ENCODE measurements around the gene RNF38.

DNA sequence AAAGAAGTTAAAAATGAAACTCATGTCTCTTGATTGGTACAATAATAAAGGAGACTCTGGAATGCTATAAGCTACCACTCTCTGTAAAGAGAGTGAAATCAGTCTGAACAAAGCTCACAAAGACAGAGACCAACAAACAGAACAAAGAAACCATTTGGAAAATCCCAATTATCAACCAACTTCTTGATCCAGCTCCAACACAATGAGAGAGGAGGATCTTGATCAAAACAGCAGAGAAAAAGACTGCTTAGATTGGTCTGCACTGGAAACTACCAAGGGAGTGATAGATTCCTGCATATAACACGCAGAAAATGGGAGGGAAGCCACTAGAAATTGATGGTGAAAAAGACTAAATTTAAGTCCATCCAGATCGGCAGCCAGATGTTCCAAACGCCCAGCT is 23.1 kb upstream of the RNF38 start:
- TF ChIP-seq, protein P1, sequence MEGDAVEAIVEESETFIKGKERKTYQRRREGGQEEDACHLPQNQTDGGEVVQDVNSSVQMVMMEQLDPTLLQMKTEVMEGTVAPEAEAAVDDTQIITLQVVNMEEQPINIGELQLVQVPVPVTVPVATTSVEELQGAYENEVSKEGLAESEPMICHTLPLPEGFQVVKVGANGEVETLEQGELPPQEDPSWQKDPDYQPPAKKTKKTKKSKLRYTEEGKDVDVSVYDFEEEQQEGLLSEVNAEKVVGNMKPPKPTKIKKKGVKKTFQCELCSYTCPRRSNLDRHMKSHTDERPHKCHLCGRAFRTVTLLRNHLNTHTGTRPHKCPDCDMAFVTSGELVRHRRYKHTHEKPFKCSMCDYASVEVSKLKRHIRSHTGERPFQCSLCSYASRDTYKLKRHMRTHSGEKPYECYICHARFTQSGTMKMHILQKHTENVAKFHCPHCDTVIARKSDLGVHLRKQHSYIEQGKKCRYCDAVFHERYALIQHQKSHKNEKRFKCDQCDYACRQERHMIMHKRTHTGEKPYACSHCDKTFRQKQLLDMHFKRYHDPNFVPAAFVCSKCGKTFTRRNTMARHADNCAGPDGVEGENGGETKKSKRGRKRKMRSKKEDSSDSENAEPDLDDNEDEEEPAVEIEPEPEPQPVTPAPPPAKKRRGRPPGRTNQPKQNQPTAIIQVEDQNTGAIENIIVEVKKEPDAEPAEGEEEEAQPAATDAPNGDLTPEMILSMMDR (conservative IDR thresholded peaks at IDR 0.05; ENCODE audit: low read length): no peak
- TF ChIP-seq EZH2phosphoT487 (IDR thresholded peaks at IDR 0.05; ENCODE audit: borderline replicate concordance, low read depth, low read length): no peak
